ENCODE results near the gene RUBCN.
"Not testable (repeated sequence)": the region's sequence is repeated elsewhere in the genome, so short reads cannot be mapped to it uniquely, and the experiment has no call there.

RUBCN gene

DNA sequence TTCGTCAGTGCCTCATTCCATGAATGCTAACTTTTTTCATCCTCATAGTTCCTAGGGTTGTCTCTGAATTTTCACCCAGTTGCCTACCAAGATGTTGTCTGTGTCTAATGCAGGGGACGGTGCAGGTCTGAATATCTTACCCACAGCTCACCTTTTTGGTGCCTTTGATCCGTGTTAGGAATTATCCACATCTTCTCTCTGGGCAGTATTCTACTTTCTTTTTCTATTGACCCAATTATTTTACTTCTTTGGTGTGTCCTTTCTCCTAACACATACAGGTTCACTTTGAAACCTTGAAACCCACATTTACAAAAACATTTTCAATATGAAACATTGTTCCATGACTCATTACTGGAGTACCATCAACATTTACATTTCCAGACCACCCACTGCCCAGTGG is 80.6 kb downstream of the RUBCN start:
- not testable (repeated sequence) for DNase-seq

DNA sequence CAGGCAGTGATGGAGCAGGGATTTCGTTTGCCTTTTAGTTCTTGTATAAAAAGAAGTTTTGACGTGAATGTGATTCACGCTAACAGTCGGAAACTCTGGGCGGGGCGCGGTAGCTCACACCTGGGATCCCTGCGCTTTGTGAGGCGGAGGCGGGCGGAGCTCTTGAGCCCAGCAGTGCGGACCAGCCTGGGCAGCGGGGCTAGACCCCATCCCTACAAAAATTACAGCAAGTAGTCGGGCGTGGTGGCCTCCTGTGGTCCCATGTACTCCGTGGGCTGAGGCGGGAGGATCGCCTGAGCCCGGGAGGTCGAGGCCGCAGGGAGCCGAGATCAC is 81.7 kb downstream of the RUBCN start:
- DNase-seq: not testable (repeated sequence)

- not testable (repeated sequence) for DNase-seq
Observed at GRCh38 chr3:197654090-197654997, 82.4 kb downstream of the RUBCN start.

- DNase-seq: not testable (repeated sequence)
Observed at GRCh38 chr3:197652860-197653259, 83.8 kb downstream of the RUBCN start.

DNA sequence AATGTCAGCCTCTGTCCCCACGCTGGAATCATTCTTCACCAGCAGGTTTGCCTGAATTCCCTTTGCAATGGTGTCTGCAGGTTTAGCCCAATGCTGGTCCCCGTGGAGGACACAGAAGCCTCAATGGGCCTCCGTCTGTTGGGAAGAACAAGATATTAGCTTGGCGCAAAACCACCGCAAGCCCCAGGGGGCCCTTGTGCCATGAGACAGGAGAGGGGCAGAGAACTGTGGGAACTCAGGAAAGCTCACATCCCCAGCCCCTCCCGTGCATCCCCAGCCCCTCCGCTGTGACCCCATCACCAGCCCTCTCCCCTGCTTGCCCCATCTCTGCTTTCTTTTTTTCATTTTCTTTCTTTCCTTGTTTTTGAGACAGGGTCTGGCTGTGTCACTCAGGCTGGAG is 89.1 kb downstream of the RUBCN start:
- DNase-seq: not testable (repeated sequence)

DNA sequence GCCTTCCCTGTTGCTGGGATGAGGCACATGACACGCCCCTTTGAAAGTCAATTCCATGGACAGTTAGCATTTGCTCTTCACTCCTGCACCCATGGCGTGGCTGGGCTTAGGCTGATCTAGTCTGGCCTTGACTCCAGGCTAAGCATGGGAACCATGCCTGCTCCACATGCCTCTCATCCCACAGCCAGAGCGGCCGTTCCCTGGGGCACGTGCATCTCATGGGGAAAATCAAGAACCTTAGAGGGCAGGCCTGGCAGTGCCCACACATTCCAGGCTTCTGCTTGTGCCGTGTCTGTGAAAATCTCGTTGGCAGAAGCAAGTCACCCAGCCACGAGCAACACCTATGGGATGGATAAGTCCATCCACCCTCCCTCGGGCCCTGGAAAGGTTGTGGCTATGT is 89.5 kb downstream of the RUBCN start:
- not testable (repeated sequence) for DNase-seq

GRCh38 chr3:197646294-197646693 is 90.4 kb downstream of the RUBCN start:
- DNase-seq: not testable (repeated sequence)

DNA sequence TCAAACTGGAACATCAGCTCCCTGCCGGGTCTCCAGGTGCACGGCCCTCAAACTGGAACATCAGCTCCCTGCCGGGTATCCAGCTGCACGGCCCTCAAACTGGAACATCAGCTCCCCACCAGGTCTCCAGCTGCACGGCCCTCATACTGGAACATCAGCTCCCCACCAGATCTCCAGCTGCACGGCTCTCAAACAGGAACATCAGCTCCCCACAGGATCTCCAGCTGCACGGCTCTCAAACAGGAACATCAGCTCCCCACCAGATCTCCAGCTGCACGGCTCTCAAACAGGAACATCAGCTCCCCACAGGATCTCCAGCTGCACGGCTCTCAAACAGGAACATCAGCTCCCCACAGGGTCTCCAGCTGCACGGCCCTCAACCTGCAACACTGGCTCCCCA is 99.1 kb downstream of the RUBCN start:
- DNase-seq: not testable (repeated sequence)

GRCh38 chr3:197631989-197632388 is 104.7 kb downstream of the RUBCN start:
- not testable (repeated sequence) for DNase-seq

DNA sequence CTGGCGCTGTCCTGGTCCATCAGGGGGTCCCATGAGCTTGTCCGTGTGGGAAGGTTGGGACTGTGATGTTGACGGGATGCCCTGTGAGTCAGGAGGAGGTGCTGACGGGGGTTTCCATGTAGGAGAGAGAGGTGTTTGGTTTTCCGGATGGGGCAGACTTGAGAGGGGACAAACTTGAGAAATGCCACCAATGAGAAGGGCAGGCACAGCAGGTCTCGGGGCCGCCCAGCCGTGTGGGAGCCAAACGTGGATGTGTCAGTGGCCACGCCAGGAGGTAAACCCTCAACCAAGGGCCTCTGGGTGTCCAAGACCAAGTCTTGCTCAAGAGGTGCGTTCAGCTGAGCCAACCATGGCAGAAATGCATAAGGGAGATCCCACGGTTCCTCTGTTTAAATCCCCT is 105.9 kb downstream of the RUBCN start:
- DNase-seq: not testable (repeated sequence)

GRCh38 chr3:197629286-197629685 is 107.4 kb downstream of the RUBCN start:
- not testable (repeated sequence) for DNase-seq

GRCh38 chr3:197627772-197628523 is 108.8 kb downstream of the RUBCN start:
- not testable (repeated sequence) for DNase-seq

GRCh38 chr3:197627158-197627771 is 109.4 kb downstream of the RUBCN start:
- not testable (repeated sequence) for DNase-seq

- not testable (repeated sequence) for DNase-seq
Observed at GRCh38 chr3:197626404-197627157, 110.1 kb downstream of the RUBCN start.

GRCh38 chr3:197621478-197621877 is 115.2 kb downstream of the RUBCN start:
- not testable (repeated sequence) for DNase-seq

Data from NCI-H82 (cell line).